GM12878 (cell line): ENCODE data around the gene AKTIP. TPM values are rescaled to one million over a fixed set of nuclear protein-coding genes. Genes with fewer than 3 reads are reported as not detected.

Experiments
- ATAC-seq: fragments of 200-7000 bp; cut with Tn5 transposase; 3 replicates; pipeline ENCODE4 v1.9.1; 2020; ENCODE audit warnings: mild to moderate bottlenecking, moderate library complexity
- BruUV-seq: library from RNA; stranded (reverse); fragments of 400-500 nt; replicated peaks from 2 replicates; lab custom pipeline; 2021; lab: Mats Ljungman, UMichigan
- CTCF ChIA-PET: fragments of 300-600 bp; sonication (Branson Sonifier 250); formaldehyde crosslinking; extraction: SDS; loops from one replicate; lab custom pipeline; 2021; ENCODE audit warnings: inconsistent platforms; lab: Yijun Ruan, JAX
- POLR2A ChIA-PET: fragments of 350-600 bp; formaldehyde crosslinking; extraction: SDS; loops from one replicate; lab custom pipeline; 2021; ENCODE audit warnings: inconsistent platforms; lab: Charles Lee
- RAD21 ChIA-PET: fragments of 300-600 bp; sonication (Branson Sonifier 250); formaldehyde crosslinking; loops from one replicate; lab custom pipeline; 2023; ENCODE audit warnings: antibody characterized with exemption; ENCODE audit not compliant: unreplicated experiment; lab: Charles Lee
- SMC1A ChIA-PET: fragments of 300-600 bp; sonication (Branson Sonifier 250); formaldehyde crosslinking; loops from one replicate; lab custom pipeline; 2023; ENCODE audit not compliant: unreplicated experiment, uncharacterized antibody; lab: Charles Lee
- DNase-seq: peaks from one replicate; pipeline ENCODE4 v3.0.0-alpha.2; 2011; ENCODE audit warnings: low read depth, low spot score
- FAIRE-seq: peaks from 3 replicates; lab custom pipeline; 2011; peaks lifted over from hg19 to GRCh38; lab: Jason Lieb, UNC
- H2AFZ ChIP-seq: 2 replicates; pipeline ENCODE4 v1.6.0; 2011; ENCODE audit warnings: low read depth, low read length, control low read depth; ENCODE audit not compliant: control insufficient read depth
- H3K27ac ChIP-seq: 2 replicates; pipeline ENCODE4 v1.5.1; 2011; ENCODE audit warnings: control low read depth; ENCODE audit not compliant: control insufficient read depth, insufficient read depth
- H3K27me3 ChIP-seq, 2 experiments: replicated peaks in 1 of 2; 2 replicates each; pipeline versions ENCODE4 v1.6.0 to v1.6.1; 2011; ENCODE audit warnings: low read length in 1 of 2; ENCODE audit not compliant: control insufficient read depth in 2 of 2, insufficient read depth in 2 of 2
- H3K36me3 ChIP-seq, 2 experiments: 2 replicates each; pipeline ENCODE4 v1.5.1; 2011; ENCODE audit warnings: low read length in 1 of 2; ENCODE audit not compliant: control insufficient read depth in 2 of 2, insufficient read depth in 2 of 2
- H3K4me1 ChIP-seq: 2 replicates; pipeline ENCODE4 v1.6.1; 2011; ENCODE audit warnings: mild to moderate bottlenecking, low read length, moderate library complexity, mixed read lengths; ENCODE audit not compliant: control insufficient read depth, insufficient read depth
- H3K4me2 ChIP-seq: 2 replicates; pipeline ENCODE4 v1.6.0; 2011; ENCODE audit warnings: control low read depth; ENCODE audit not compliant: control insufficient read depth, insufficient read depth
- H3K4me3 ChIP-seq: fragments of 200-600 bp; sonication (generic); 2 replicates; pipeline ENCODE4 v1.5.1; 2016
- H3K79me2 ChIP-seq: 2 replicates; pipeline ENCODE4 v1.6.0; 2011; ENCODE audit warnings: low read length; ENCODE audit not compliant: control insufficient read depth, insufficient read depth
- H3K9ac ChIP-seq: 2 replicates; pipeline ENCODE4 v1.8.0; 2011; ENCODE audit warnings: low read length, control low read depth, mixed read lengths; ENCODE audit not compliant: control insufficient read depth, insufficient read depth
- H3K9me3 ChIP-seq: replicated peaks from 3 replicates; pipeline ENCODE4 v1.5.1; 2011; ENCODE audit warnings: mild to moderate bottlenecking, low read length; ENCODE audit not compliant: control insufficient read depth, insufficient read depth
- H4K20me1 ChIP-seq: 2 replicates; pipeline ENCODE4 v1.6.0; 2011; ENCODE audit not compliant: control insufficient read depth, insufficient read depth
- ATF2 ChIP-seq: IDR thresholded peaks from 2 replicates; pipeline ENCODE4 v1.6.1; 2012; ENCODE audit warnings: low read length, inconsistent platforms
- CBFB ChIP-seq: IDR thresholded peaks from 2 replicates; pipeline ENCODE4 v1.6.1; 2016; ENCODE audit warnings: antibody characterized with exemption, low read depth
- ETV6 ChIP-seq, 2 experiments: fragments of 450-650 bp in 1 of 2; IDR thresholded peaks in 1 of 2; conservative IDR thresholded peaks in 1 of 2; 2 replicates each; pipeline ENCODE4 v1.6.1; 2014; ENCODE audit warnings: antibody characterized with exemption in 1 of 2, borderline replicate concordance in 1 of 2, low read depth in 1 of 2, mild to moderate bottlenecking in 1 of 2, moderate library complexity in 1 of 2
- HDAC6 ChIP-seq: fragments of 200-600 bp; sonication (generic); IDR thresholded peaks from one replicate; pipeline ENCODE4 v1.8.0; 2017; ENCODE audit warnings: antibody characterized with exemption; ENCODE audit not compliant: unreplicated experiment
- JUNB ChIP-seq: IDR thresholded peaks from 2 replicates; pipeline ENCODE4 v1.6.1; 2016; ENCODE audit warnings: antibody characterized with exemption, mild to moderate bottlenecking
- NFIC ChIP-seq: IDR thresholded peaks from 2 replicates; pipeline ENCODE4 v1.6.1; 2012; ENCODE audit warnings: low read depth, mild to moderate bottlenecking, inconsistent platforms, low read length, moderate library complexity
- NKRF ChIP-seq: fragments of 450-650 bp; conservative IDR thresholded peaks from 2 replicates; pipeline ENCODE4 v1.6.1; 2017; ENCODE audit warnings: mild to moderate bottlenecking, moderate library complexity
- PAX5 ChIP-seq: IDR thresholded peaks from 2 replicates; pipeline ENCODE4 v1.6.1; 2011; ENCODE audit warnings: low read depth, low read length, borderline replicate concordance
- PBX3 ChIP-seq: IDR thresholded peaks from 2 replicates; pipeline ENCODE4 v1.6.1; 2011; ENCODE audit warnings: mild to moderate bottlenecking, low read depth, low read length, moderate library complexity; ENCODE audit not compliant: insufficient replicate concordance
- POU2F2 ChIP-seq: IDR thresholded peaks from 3 replicates; pipeline ENCODE4 v1.6.1; 2011; ENCODE audit warnings: low read depth, mild to moderate bottlenecking, low read length, borderline replicate concordance
- RAD21 ChIP-seq: IDR thresholded peaks from 2 replicates; pipeline ENCODE4 v1.6.1; 2011; ENCODE audit warnings: mild to moderate bottlenecking, low read depth, low read length, moderate library complexity; ENCODE audit not compliant: insufficient read depth
- RUNX3 ChIP-seq: IDR thresholded peaks from 2 replicates; pipeline ENCODE4 v1.6.1; 2012; ENCODE audit warnings: low read length, inconsistent platforms
- SMAD5 ChIP-seq: IDR thresholded peaks from 2 replicates; pipeline ENCODE4 v1.6.1; 2016; ENCODE audit warnings: antibody characterized with exemption, low read depth
- SP1 ChIP-seq: IDR thresholded peaks from one replicate; pipeline ENCODE4 v1.6.1; 2011; ENCODE audit warnings: low read depth, low read length
- TCF12 ChIP-seq: IDR thresholded peaks from 2 replicates; pipeline ENCODE4 v1.6.1; 2011; ENCODE audit warnings: low read depth, mild to moderate bottlenecking, low read length
- YBX1 ChIP-seq: fragments of 450-650 bp; IDR thresholded peaks from 2 replicates; pipeline ENCODE4 v1.6.1; 2016; ENCODE audit warnings: antibody characterized with exemption
- ZNF384 ChIP-seq: IDR thresholded peaks from 2 replicates; pipeline ENCODE4 v1.6.1; 2012; ENCODE audit warnings: low read depth, mild to moderate bottlenecking, low read length, improper control_type of control experiment, borderline replicate concordance
- WGBS: methylation state at CpG from one replicate; pipeline ENCODE4 v1.1.6; 2016; ENCODE audit warnings: low lambda C conversion rate; ENCODE audit not compliant: insufficient replicate concordance, insufficient coverage; ENCODE audit errors: missing lambda C conversion rate; 5-methylcytosine and 5-hydroxymethylcytosine counted together
- in situ Hi-C: fragments of 300-500 bp; cut with MboI; formaldehyde crosslinking; loops from 9 replicates; pipeline ENCODE4 v1.14.3; 2018; ENCODE audit warnings: mixed read lengths
- intact Hi-C: fragments of 100-400 bp; cut with micrococcal nuclease; formaldehyde crosslinking; loops from one replicate; pipeline ENCODE4 v1.14.2; 2022; ENCODE audit not compliant: unreplicated experiment
- polyA plus RNA-seq, 11 experiments: library from polyadenylated mRNA; depleted of rRNA in 4 of 11; unstranded in 6 of 11; stranded (reverse) in 5 of 11; fragments of >200 nt; fragmentation: Nextera tagmentation in 4 of 11; fragmentation: Illumina TruSeq in 1 of 11; extraction: Ambion mirVana in 4 of 11; extraction: Trizol in 1 of 11; gene quantifications; 1 replicate in 1 of 11; 2 replicates in 10 of 11; pipeline versions ENCODE4 v1.2.1 to v1.2.3, GENCODE V29; 2011 to 2016; ENCODE audit warnings: inconsistent platforms in 2 of 11, missing spikeins in 2 of 11, low read depth in 1 of 11
- total RNA-seq, 4 experiments: library from RNA; depleted of rRNA in 3 of 4; stranded (reverse); fragments of >200 nt in 3 of 4; fragmentation: Illumina TruSeq in 1 of 4; extraction: Trizol in 1 of 4; gene quantifications; 2 replicates each; pipeline versions ENCODE4 v1.2.1 to v1.2.3, GENCODE V29; 2013 to 2021

Gene AKTIP
- total and polyA plus RNA-seq, 10 of the 15 experiments (the other 5 are each of a cell fraction or from before 2014, with no cell fraction given): 11.4 to 22.9 (median 13.6) TPM

- ChIA-PET RAD21 (interaction anchor here (0.7 to 1.6 kb wide), 12 partner anchors 8 to 462 kb away, joined by 3 to 8 read pairs (median 4); no protein-coding TSS in a partner anchor), SMC1A (interaction anchor here (0.9 to 5.1 kb wide), 8 partner anchors 10 to 62 kb away, joined by 3 to 43 read pairs (median 5); no protein-coding TSS in a partner anchor), CTCF (interaction anchor here (0.7 to 2.6 kb wide), 5 partner anchors 10 to 465 kb away, joined by 3 to 10 read pairs (median 5); partner anchors contain the start of gene CHD9)
- DNase-seq (no peak), ATAC-seq (no peak; the same call in 2 of the 3 replicates)
- Histone ChIP-seq H3K27me3 (no peaks in the 10 kb centered on the region), H4K20me1 (no peaks in the 10 kb centered on the region), H3K79me2 (no peaks in the 10 kb centered on the region), H3K9ac (peak overlapping the region; percentile 66), H3K4me1 (peaks cover 21% of the 10 kb centered on the region)
- in situ Hi-C loops: loop anchor here (5.0 kb wide), 1 partner anchor 462 kb away; no protein-coding TSS in a partner anchor
- TF ChIP-seq SP1: no peak
- no peak for TF ChIP-seq PAX5
- no peak for TF ChIP-seq ETV6 (conservative IDR thresholded peaks at IDR 0.05 in 1 of 2, IDR thresholded peaks at IDR 0.05 in 1 of 2; ENCODE audit: borderline replicate concordance in 1 of 2, low read depth in 1 of 2)
- no peak for TF ChIP-seq SMAD5
- TF ChIP-seq PBX3: no peak
- no peak for TF ChIP-seq RUNX3
- no peak for TF ChIP-seq JUNB
- TF ChIP-seq ZNF384: no peak; the same call in 1 of the 2 replicates
- no peak for TF ChIP-seq NKRF
- no peak for TF ChIP-seq YBX1
- TF ChIP-seq POU2F2: no peak
- TF ChIP-seq HDAC6: no peak
- no peak for TF ChIP-seq TCF12
- TF ChIP-seq RAD21: no peak
- TF ChIP-seq ATF2: no peak
- TF ChIP-seq CBFB: no peak
- no peak for TF ChIP-seq NFIC
- TF ChIP-seq, all 136 proteins: peak for 0
- BruUV-seq: no TSS peak
- POLR2A ChIA-PET: interaction anchor here (0.6 to 1.8 kb wide), 6 partner anchors 11 to 374 kb away, joined by 3 to 12 read pairs (median 4); partner anchors contain the start of gene AKTIP
- no peak for FAIRE-seq
- H3K4me2 ChIP-seq: peak overlapping the region; percentile 72
- H3K36me3 ChIP-seq: no peaks in the 10 kb centered on the region
- peak overlapping the region; percentile 44; the same call in 1 of the 2 replicates for H3K4me3 ChIP-seq
- 70% methylated on average over 8 of the region's 8 CpGs for WGBS
- peak overlapping the region; percentile 94 for H3K27ac ChIP-seq
- intact Hi-C loops: loop anchor here (10.0 kb wide), 1 partner anchor 185 kb away; the partner anchor contains the start of genes FTO and RPGRIP1L
- H3K9me3 ChIP-seq: peaks cover 2% of the 10 kb centered on the region; the same call in 1 of the 3 replicates
- peak overlapping the region; percentile 78 for H2AFZ ChIP-seq
Measured at GRCh38 chr16:53519417-53520091, 16.5 kb upstream of the AKTIP start.
